ENCODE data around the gene PTGR3. TPM values are rescaled to one million over a fixed set of nuclear protein-coding genes. Genes with fewer than 3 reads are reported as not detected.

The PTGR3 gene
- total and polyA plus RNA-seq, 2 of the 8 experiments (the other 6 are each of a cell fraction or from before 2014, with no cell fraction given): 2.0 to 3.6 TPM

DNA sequence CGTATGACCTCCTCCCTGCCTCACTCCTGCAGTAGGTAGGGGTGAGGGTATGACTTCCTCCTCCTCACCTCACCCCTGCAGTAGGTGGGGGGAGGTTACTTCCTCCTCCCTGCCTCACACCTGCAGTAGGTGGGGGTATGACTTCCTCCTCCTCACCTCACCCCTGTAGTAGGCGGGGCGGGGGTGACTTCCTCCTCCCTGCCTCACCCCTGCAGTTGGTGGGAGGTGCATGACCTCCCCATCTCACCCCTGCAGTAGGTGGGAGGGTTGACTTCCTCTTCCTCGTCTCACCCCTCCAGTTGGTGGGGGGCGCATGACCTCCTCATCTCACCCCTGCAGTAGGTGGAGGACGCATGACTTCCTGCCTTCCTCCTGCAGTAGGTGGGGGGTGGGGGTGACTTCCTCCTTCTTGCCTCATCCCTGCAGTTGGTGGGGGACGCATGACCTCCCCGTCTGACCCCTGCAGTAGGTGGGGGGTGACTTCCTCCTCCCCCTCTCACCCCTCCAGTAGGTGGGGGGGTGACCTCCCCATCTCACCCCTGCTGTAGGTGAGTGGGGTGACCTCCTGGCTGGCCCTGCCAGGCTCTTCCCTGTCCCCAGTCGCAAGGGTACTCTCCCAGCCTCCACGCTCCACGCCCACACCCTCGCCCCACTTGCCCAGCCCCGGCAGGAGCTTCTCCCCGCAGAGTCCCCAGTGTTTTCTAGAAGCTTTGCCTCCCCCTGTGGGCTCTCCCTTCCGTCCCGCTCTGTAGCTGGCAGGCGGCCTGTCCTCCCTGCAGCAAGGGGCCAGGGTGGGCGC is 40.9 kb upstream of the PTGR3 start:
- peak overlapping the region; percentile 68; the same call in 1 of the 2 replicates for H4K8ac ChIP-seq (ENCODE audit: extremely low read depth, insufficient read depth, low read length)
- DNase-seq (ENCODE audit: low read depth in 1 of 2, low spot score in 2 of 2) (no peak), FAIRE-seq (no peak)
- no peak overlapping the region for H3K4me3 ChIP-seq (ENCODE audit: extremely low read depth in 1 of 4, insufficient read depth in 2 of 4, low read depth in 3 of 4, low read length in 4 of 4)
- CTCF ChIA-PET (ENCODE audit: partially characterized antibody): no interaction called here
- H3K27ac ChIP-seq (ENCODE audit: low read depth, low read length): no peak overlapping the region
- H2AFZ ChIP-seq (ENCODE audit: low read length): no peak overlapping the region
- H3K23me2 ChIP-seq (ENCODE audit: low read depth, low read length): no peaks in the 10 kb centered on the region
- 87% methylated on average over 12 of the region's 18 CpGs; no CpG with 5 or more reads in 1 of the 2 experiments for WGBS, 2 experiments (ENCODE audit: extremely low coverage in 1 of 2, insufficient coverage in 1 of 2, insufficient read length in 1 of 2, insufficient replicate concordance in 2 of 2, low coverage in 1 of 2, low lambda C conversion rate in 2 of 2, missing lambda C conversion rate in 1 of 2)
- H3K18ac ChIP-seq (ENCODE audit: extremely low read depth, low read length): no peak overlapping the region
- POLR2A ChIA-PET (ENCODE audit: partially characterized antibody): no interaction called here
- no peaks in the 10 kb centered on the region for H3K36me3 ChIP-seq (ENCODE audit: control insufficient read depth in 2 of 4, insufficient read depth in 4 of 4, low read length in 3 of 4)
- no peak overlapping the region for H3K4ac ChIP-seq (replicated peaks; ENCODE audit: insufficient read length, low read depth, low read length)
- no peak overlapping the region for H3K4me2 ChIP-seq (ENCODE audit: insufficient read depth in 1 of 2, low read depth in 2 of 2, low read length in 2 of 2)
- H4K20me1 ChIP-seq (replicated peaks in 1 of 2; ENCODE audit: control insufficient read depth in 1 of 2, insufficient read depth in 2 of 2, low read length in 2 of 2): no peaks in the 10 kb centered on the region
- TF ChIP-seq CHD2 (IDR thresholded peaks at IDR 0.05; ENCODE audit: low read length): no peak
- TF ChIP-seq SIN3A (conservative IDR thresholded peaks at IDR 0.05 in 1 of 2, IDR thresholded peaks at IDR 0.05 in 1 of 2; ENCODE audit: low read depth in 1 of 2, low read length in 2 of 2): no peak
- TF ChIP-seq MAFK (IDR thresholded peaks at IDR 0.05; ENCODE audit: low read depth, low read length): no peak
- no peaks in the 10 kb centered on the region for H3K27me3 ChIP-seq (replicated peaks in 1 of 4; ENCODE audit: control insufficient read depth in 3 of 4, extremely low read depth in 1 of 4, insufficient read depth in 3 of 4, low read length in 3 of 4)
- no peak overlapping the region for H3K56ac ChIP-seq (replicated peaks; ENCODE audit: insufficient read length, low read depth, low read length)
- H2BK12ac ChIP-seq (ENCODE audit: low read depth, low read length): no peak overlapping the region
- H3K79me2 ChIP-seq (ENCODE audit: control insufficient read depth in 1 of 2, insufficient read depth in 2 of 2, low read length in 2 of 2): no peaks in the 10 kb centered on the region
- H3K14ac ChIP-seq (ENCODE audit: insufficient read length): no peak overlapping the region
- H3K4me1 ChIP-seq (replicated peaks in 1 of 4; ENCODE audit: control insufficient read depth in 3 of 4, insufficient read depth in 4 of 4, low read length in 3 of 4): no peaks in the 10 kb centered on the region
- no peaks in the 10 kb centered on the region for H3K9me3 ChIP-seq (ENCODE audit: insufficient read depth in 2 of 2, low read depth in 1 of 2, low read length in 1 of 2)
- no peak overlapping the region for H3K9ac ChIP-seq (replicated peaks in 1 of 4; ENCODE audit: extremely low read depth in 1 of 4, low read depth in 3 of 4, low read length in 3 of 4)
- no peak overlapping the region for H4K5ac ChIP-seq (ENCODE audit: insufficient read length, low read depth, low read length)
- H2BK5ac ChIP-seq (ENCODE audit: low read depth, low read length): no peak overlapping the region
- H2BK120ac ChIP-seq (replicated peaks; ENCODE audit: low read depth, low read length): no peak overlapping the region
- no peak overlapping the region for H2BK15ac ChIP-seq (ENCODE audit: low read length)
- H3K79me1 ChIP-seq (ENCODE audit: low read depth, low read length): no peaks in the 10 kb centered on the region
- H3K23ac ChIP-seq (ENCODE audit: insufficient read length): no peak overlapping the region
- H2BK20ac ChIP-seq (ENCODE audit: low read length): no peak overlapping the region
- no peak overlapping the region for H2AK5ac ChIP-seq (ENCODE audit: low read depth, low read length)
- peak overlapping the region; percentile 80 for H4K91ac ChIP-seq (replicated peaks; ENCODE audit: insufficient read length, low read length)

Data from H1 (cell line).